HG03457 (cell line): ENCODE data around the gene WDR73.
"Not testable (repeated sequence)": the region's sequence is repeated elsewhere in the genome, so short reads cannot be mapped to it uniquely, and the experiment has no call there.

Experiments used
- ATAC-seq: cut with Tn5 transposase; IDR thresholded peaks from one replicate; pipeline ENCODE4 v1.9.1; 2021; ENCODE audit warnings: moderate number of reproducible peaks; ENCODE audit not compliant: unreplicated experiment

Gene WDR73

DNA sequence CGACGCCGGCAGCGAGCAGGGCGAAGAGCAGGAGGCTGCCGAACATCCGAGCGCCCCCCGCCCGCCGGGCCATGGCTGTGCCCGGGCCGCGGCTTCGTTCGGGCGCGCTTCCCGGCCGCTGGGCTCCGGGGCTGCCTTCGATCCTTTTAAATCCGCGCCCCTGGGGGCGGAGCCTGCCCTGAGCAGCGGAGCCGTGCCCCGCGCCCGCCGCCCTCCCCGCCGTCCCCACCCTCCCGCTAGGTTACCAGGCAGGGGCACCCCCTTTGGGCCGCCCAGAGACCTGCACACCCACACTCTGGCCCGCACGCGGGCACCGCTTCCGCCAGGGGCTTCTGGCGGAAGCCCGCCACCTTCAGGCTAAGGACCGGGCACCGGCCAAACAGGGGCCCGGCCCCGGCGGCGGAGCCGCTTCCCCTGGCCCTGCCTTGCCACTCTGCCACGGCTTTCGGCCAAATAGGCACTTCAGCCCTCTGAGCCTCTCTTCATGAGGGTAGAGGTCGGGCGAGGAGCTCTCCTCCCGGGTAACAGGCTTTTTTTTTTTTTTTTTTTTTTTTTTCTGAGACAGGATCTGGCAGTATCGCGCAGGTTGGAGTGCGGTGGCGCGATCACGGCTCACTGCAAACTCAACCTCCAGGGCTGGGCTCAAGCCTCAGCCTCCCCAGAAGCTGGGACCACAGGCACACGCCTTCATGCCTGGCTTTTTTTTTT, 4.2 kb upstream of the WDR73 start, which contains the start of gene NMB:
Gene NMB (minus strand): TSS at position 120 of the 708 bp plus-strand sequence. CDS start 47 bp downstream, at position 73.
- ATAC-seq = peak; percentile 57

GRCh38 chr15:84657748-84658079, 3.6 kb upstream of the WDR73 start:
- ATAC-seq = no peak

- ATAC-seq = no peak
These were observed 2.9 kb upstream of the WDR73 start for GRCh38 chr15:84656972-84657371.

GRCh38 chr15:84654689-84655453, 788 bp upstream of the WDR73 start:
- ATAC-seq = peak; percentile 35

DNA sequence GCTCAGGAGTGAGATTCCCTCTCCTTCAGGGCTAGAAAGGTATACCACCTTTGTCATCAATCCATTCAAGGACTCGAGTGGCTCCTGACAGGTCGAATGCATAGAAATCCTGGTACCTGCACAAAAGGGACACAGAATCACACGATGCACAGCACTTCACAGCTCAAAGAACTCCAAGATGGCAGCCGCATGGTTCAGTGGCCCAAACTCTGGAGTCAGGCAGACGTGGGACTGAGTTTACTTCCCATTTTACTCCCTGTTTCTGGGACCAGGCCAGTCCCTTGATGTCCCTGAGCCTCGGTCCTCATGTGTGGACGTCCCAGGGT, 536 bp downstream of the WDR73 start:
- no peak for ATAC-seq

- ATAC-seq = no peak
These were observed 4.4 kb downstream of the WDR73 start for GRCh38 chr15:84649706-84650105.

DNA sequence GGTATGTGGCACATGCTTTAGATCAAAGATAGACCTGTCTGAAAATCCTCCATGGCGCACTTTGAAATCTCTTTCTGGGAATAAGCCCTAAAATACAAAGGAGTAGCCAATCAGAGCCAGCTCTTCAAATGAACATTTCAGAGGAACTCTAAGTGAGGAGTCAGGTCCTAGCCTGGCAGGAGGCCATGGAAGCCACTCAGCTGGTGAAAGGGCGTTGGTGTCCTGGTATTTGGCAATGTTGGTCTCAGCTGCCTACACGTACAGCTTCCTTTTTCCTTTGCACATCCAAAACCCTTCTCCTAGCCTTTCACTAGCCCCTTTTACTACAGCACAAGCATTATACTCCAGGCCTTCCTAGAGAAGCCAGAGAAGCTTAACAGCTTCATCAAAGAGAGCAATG, 5.5 kb downstream of the WDR73 start:
- no peak for ATAC-seq

GRCh38 chr15:84647726-84648125, 6.4 kb downstream of the WDR73 start:
- no peak for ATAC-seq

GRCh38 chr15:84645997-84646396, 8.1 kb downstream of the WDR73 start:
- no peak for ATAC-seq

DNA sequence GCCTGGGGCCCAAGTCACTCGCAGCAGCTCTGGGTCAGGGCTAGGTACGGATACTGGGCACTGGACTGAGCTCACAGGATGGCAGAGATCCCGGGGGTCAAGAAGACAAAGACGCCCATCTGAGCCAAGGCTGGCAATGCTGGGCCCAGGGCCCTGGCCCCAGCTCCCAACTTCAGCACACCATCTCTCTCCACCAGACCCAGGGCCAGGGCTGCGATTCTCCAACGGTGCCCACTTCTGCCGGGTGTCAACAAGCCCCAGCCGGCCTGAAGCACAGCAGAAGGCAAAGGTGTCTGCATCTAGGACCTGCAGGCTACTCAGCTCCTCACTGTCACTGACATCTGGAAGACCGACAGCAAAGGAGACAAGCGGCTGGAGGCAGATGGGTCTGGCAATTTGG, 8.6 kb downstream of the WDR73 start:
- ATAC-seq = no peak

DNA sequence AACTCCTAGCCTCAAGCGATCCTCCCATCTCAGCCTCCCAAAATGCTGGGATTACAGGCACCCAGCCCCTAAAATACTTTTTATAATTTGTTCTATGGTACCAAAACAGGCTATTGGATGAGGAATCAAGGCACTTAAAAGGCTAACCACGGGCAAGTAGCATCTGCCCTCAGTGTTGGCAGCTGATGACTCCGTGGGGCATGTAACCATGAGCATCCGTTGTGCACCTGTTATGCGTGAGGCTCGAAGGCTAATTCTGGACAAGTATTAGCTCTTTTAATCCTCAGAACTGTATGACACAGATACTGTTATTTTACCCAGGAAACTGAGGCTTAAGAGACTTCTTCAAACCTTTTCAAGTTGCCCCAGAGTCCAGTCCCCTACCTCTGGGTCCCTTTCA, 10.2 kb downstream of the WDR73 start:
- no peak for ATAC-seq

DNA sequence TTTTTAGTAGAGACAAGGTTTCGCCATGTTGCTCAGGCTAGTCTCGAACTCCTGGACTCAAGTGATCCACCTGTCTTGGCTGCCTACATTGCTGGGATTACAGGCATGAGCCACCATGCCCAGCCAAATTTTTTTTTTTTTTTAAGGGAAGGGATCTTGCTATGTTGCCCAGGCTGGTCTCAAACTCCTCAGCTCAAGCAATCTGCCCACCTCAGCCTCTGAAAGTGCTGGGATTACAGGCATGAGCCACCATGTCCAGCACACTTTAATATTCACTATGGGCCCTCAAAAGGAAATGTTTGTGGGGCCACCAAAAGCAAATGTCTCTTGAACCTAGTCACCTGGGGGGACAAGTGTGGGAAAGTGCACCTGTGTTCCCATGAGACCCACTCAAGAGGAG, 11.4 kb downstream of the WDR73 start:
- not testable (repeated sequence) for ATAC-seq

- not testable (repeated sequence) for ATAC-seq
These were observed 12.2 kb downstream of the WDR73 start for GRCh38 chr15:84641871-84642270.

GRCh38 chr15:84638103-84638502, 16.0 kb downstream of the WDR73 start:
- no peak for ATAC-seq

GRCh38 chr15:84634228-84634837, 19.8 kb downstream of the WDR73 start:
- no peak for ATAC-seq

DNA sequence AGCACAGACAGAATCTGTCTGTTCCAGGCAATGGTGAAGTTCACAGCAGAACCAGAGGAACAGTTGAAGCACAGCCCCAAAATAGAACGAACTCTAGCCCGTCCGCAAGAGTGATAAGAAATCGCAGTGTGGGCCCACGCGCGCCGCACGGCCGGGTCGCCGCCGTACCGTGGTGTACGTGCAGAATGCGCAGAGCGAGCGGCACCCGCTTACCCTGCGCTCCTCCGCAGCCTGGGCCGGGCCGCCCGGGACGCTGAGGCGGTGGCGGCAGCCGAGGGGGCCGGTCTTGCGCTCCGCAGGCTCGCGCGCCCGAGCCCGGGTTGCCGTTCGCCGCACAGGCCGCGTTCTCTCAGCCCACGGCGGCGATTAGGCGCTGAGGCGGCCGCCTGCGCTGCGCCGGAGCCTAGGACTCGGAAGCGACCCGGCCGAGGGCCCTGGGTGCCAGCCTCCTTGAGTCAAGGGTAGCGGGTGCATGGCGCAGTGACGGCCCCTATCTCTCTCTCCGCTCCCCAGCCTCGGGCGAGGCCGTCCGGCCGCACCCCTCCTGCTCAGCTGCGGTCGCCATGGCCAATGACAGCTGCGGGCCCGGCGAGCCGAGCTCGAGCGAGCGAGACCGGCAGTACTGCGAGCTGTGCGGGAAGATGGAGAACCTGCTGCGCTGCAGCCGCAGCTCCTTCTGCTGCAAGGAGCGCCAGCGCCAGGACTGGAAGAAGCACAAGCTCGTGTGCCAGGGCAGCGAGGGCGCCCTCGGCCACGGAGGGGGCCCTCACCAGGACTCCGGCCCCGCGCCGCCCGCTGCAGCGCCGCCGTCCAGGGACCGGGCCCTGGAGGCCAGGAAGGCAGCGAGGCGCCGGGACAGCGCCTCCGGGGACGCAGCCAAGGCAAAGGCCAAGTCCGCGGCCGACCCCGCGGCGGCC, 20.5 kb downstream of the WDR73 start:
- peak; percentile 37 for ATAC-seq

- ATAC-seq = no peak
These were observed 22.3 kb downstream of the WDR73 start for GRCh38 chr15:84631706-84632272.

DNA sequence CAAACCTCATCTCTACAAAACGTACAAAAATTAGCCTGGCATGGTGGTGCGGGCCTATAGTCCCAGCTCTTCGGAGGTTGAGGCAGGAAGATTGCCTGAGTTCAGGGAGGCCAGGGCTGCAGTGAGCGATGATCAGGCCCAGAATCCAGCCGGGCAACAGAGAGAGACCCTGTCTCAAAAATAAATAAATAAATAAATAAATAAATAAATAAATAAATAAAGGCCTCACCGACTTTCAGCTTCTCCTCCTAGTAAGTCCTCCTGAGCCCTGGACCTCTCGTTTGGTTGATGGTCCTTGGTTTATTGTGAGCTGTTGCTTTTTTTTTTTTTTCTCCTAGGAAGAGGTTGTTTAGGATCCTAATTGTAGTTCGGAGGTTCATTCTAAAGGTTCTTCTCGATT, 25.1 kb downstream of the WDR73 start:
- ATAC-seq = no peak

- ATAC-seq = no peak
These were observed 29.0 kb downstream of the WDR73 start for GRCh38 chr15:84625123-84625522.

GRCh38 chr15:84624359-84624758, 29.7 kb downstream of the WDR73 start:
- no peak for ATAC-seq
